Eye (tissue), 1 donor: ENCODE measurements around the gene CORO2B.
A peak's percentile ranks its signal among the peaks of the same experiment; 100 is the strongest.

ENCODE experiments used
- DNase-seq: peaks from one replicate; pipeline ENCODE4 v3.0.0-alpha.2; 2015

The CORO2B gene

DNA sequence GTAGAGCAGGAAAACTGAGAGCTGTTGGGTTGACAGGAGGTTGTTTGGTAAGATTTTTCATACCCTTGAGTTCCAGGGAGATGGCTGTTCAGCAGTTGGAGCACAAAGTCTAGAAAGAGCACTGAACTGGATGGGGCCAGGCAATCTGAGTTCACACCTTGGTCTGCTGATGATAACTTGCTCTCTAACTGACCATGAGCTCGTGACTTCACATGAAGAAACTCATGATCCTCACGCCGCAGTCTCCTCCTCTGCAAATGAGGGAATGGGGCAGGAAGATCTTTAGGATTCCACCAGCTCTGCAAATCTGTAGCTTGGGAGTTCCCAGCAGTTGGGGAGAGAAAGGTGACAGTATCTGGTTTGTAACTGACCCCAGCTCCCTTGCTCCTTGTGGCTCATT lies 33.7 kb downstream of the CORO2B start:
- no peak for DNase-seq

DNA sequence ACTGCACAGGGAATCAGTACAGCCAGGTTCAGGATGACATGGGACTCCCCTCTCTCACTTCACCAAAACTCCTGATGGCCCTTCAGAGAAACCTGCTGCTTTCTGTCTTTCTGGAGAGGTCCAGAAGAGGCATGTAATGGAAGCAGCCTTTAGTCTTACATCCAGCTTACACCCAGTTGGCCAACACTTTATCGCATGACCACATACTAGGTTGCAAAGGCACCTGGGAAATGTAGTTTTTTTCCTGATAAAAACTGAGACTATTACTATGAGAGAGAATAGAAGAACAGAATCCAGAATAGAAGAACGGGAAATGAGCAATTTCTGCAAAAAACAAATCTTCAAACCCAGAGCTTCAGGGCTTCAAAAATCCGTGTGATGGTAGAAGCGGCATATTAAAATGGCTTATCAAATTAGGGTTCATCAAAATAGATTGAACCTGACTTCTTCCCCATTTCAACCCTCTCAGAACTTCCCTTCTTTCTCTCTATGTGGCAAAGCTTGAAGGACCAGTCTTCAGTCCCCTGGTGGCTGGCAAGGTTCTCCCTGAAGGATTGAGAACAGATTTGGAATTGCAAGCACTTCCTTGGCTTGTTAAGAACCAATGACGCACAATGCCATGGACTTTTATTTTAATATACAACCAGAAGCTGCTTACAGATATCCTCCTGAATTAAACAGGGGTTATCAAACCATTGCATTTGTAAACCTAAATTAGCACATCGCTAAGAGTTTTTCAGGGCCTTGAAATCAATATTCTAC lies 34.4 kb downstream of the CORO2B start:
- no peak for DNase-seq

DNA sequence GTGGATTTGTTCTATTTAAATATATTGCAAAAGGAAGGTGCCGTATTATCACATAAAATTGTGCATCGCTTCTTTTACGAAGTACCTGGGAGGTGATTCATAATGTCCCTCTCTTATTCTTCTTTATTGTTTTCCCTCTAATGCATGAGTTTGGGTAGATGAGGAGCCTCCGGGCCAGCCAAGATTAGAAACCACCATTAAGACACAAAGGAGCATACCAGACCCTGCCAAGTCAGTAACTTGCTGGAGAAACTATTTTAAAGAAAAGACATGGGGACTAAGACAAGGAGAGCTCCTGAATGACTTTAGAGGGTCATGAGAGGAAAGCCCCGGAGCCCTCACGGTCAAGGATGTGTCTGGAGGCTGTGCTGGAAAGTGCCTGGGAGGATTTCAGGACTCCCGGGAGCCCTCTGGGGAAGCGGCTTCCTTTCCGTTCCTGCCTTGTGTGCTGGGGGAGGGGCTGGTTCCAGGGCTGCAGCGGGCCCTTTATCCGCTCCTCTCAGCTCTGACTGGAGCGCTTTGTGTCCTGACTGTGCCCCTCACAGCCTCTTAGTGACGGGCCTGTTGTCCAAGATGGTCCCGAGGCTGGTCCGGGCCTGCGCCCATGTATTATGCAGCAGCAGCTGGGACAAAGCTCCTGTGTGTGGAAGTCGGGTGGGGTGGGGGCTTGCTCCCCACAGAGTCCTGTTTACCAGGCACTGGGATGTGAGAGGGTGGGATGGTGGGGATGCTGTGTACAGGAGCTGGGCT lies 35.7 kb downstream of the CORO2B start:
- peak; percentile 89 for DNase-seq

DNA sequence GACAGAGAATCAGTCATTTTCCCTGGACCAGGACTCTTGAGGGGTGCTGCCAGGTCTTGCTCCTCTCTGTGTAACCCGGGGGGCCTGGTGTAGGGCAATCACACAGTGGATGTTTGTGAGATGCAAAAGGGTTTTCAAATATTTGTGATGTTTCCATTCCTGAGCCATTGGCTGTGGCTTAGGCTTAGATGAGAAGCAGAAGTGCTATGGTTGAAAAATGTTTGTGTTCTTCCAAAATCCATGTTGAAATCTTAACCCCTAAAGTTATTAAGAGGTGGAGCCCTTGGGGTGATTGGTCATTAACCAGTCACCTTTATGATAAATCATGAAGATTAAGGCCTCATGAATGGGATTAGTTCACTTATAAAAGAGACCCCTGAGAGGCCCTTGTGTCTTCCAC lies 36.5 kb downstream of the CORO2B start:
- no peak for DNase-seq

DNA sequence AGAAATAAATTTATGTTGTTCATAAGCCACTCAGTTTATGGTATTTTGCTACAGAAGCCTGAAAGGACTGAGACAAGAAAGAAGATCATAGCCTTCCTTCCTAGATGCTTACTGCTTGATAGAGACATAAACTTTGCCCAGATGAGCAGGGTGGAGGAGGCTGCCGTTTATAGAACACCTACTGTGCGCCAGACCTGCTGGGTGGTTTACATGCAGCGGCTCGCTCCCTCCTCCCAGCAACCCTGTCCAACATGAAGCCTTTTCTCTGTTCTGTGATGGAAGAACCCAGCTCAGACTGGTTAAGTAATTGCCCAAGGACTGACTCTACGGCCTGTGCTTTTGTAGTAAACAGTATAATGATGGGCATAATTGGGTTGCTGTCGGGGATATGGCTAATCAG lies 37.0 kb downstream of the CORO2B start:
- DNase-seq: no peak

DNA sequence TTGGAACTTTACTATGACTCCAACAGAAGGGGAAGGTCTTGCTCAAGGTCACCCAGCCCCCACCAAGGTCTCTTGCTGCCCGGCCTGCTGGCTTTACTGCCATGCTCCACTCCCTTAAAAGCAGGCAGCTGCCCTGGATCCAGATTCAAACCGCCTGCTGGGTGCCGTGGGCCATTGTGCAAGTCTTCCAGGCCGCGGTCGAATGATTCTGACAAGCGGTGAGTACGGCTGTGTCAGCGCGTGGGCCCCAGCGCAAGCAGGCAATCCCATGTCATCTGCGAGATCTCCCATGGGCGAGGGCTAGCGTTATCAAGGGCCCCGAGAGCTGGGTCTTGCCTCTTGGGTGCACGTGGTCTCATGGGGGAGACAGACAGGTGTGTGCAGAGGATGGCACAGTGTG lies 37.6 kb downstream of the CORO2B start:
- DNase-seq: peak; percentile 94

DNA sequence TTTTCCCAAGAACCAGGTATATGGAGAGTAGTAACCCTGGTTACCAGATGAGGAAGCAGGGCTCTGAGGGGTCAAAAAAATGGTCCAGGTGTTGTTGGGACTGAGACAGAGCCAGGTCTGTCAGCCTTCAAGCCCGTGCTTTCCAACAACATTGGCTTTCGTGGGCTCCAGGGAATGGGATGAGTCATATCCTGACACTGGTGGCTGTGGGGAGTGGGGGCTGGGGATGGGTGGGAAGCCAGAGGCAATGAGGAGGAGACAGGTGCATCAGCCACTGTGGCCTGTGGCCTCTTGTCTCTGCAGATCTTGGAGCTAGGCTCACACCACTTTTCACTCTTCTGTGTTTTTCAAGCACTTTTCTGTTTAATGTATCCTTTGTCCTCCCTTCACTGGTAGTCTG lies 38.2 kb downstream of the CORO2B start:
- DNase-seq: no peak

DNA sequence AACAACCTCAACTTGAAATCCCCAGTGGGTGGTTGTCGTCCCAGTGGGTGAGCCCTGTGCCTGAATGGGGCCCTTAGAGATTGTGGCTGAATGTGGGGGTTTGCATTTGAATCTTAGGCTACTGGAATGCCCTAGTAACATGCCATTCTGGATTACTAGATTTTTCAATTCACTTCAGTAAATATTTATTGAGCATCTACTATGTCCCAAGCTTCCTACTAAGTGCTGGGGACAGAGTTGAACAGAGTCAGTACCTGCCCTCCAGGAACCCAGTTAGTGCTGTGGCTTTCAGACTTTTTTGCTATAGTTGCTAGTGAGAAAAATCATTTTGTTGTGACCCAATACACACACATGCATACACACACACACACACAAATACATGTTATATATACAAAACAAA lies 39.0 kb downstream of the CORO2B start:
- DNase-seq: no peak

DNA sequence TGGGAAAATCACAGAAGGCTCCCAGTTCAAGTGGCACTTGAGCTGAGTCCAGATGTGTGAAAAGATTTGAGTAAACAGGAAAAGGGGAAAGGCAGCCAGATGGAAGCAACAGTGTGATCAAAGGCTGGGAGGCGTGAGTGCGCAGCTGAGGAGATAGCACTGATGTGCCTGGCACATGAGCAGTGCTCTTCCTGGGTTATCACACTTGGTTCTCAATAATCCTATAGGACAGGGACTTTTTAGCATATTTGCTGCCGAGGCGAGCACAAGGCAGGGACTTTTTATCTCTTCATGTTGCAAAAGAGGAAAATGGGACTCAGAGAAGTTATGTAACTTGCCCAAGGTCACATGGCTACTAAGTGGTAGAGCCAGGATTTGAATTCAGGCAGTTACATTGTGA lies 39.6 kb downstream of the CORO2B start:
- no peak for DNase-seq

DNA sequence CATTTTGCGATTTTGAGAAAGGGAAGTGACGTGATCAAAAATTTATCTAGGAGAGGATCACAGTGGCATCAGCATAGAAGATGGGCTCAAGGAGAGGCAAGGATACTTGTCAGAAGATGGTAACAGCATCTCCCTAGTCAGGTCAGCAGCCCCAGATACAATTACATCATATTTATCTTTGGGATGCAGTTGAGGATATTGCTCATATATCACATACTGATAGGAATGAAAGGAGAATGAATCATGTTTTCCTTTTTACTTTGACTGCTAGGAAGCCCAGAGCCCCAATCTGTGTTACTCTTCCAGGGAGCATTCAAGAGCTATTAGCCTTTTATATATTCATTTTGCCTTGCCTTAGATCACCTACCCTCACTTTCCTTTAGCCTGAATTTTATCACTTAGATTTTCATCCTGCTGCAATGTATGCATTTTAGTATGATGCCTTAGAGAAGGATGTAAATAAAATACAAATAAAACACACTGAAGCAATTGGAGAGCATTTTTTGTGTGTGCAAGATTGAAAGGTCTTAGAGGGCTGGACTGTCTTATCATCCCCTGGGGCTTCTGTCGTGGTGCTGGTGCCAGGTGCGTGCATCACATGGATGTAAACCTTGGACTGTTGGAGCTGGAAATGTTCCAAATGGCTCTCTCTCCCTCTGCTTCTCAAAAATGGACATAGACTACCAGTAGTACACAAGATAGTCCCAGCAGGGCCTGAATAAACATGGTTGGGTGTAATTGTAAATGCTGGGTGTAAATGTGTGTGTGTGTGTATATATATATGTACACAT lies 40.3 kb downstream of the CORO2B start:
- DNase-seq: no peak

DNA sequence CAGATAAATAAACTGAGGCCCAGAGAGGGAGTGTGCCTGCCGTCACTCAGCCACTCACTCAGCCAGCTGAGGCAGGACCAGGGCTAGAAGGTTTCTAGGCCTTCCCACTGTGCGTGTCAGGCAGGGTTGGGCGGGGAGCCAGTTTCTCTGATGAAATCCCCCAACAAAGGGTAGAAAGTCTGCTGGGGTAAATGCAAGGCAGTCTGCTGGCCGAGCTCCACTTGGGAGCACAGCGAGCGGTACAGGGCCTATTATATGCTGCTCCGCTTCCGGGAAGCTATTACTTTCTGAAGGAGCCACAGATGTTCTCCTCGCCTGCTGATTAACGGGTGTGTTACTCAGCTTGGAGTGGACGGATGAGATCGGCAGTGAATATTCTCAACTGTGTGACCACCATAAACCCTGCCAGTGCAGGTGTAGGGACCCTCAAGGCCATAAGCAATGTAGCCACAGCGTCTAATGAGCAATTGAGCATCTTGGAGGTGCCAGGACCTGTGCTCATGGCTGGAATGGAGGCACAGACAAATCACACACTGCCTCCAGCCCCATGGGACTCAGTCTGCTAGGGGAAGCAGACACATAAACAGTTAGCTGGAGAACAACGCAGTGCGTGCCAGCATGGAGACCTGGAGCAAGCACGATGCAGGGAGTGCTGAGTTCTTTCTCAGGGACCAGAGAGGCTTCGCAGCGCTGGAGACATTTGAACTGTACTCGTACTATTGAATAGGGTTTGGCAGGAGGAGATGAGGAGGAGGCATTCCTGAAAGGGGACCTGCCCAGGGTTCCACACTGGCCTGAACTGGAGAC lies 42.1 kb downstream of the CORO2B start:
- DNase-seq: peak; percentile 89

DNA sequence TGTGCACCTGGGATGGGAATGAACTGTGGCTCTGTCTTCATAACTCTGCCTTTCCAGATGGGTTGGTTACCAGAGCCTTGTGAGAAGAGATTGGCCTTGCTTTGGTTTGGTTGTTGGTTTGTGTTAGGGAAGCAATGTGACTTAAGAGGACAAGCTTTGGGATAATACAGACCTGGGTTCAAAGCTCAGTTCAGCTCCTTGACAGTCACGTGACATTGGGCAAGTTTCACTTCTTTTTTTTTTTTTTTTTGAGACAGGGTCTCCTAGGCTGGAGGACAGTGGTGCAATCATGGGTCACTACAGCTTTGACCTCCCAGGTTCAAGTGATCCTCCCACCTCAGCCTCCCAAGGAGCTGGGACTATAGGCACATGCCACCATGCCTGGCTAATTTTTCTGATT lies 42.7 kb downstream of the CORO2B start:
- no peak for DNase-seq

DNA sequence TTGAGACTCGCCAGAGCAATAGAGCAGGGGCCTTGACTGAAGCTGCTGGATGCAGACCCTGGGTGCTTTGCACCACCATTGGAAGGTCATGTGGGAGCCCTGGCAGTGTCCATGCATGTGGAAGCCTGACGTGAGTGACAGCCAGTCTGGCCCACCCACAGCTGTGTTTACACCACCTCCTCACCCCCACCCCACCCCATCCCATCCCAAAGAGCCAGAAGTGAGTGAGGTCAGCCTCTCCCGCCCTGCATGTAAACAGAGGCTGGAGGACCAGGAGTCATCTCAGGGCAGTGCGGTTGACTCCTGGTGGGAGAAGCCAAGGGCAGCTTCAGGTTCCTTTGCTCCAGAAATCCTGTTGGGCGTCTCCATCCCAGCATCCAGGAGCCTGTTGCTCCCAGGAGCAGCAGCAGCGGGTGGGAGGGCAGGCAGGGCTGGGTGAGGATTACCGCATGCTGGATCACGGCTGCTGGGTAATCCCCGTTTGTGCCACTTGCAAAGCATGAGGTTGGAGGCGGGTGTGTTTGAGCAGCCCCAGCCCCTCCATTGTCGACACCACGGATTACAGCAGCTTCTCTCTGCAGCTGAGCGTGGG lies 44.6 kb downstream of the CORO2B start:
- peak; percentile 80 for DNase-seq

DNA sequence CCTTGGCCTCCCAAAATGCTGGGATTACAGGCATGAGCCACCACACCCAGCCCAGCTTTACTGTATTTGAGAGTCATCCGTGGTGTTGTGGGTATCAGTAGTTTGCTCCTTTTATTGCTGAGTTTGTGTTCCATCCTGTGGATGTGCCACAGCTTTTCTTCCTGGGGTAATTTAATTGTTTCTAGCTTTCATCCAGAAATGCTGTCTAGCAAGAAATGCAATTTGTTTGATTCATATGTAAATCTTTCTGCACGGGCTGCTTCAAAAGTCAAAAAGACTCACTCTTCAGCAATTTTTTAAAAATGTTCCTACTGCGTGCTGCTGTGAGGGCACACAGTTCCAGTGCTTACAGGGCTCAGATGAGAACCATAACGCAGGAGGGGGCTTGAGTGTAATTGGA lies 47.1 kb downstream of the CORO2B start:
- no peak for DNase-seq

DNA sequence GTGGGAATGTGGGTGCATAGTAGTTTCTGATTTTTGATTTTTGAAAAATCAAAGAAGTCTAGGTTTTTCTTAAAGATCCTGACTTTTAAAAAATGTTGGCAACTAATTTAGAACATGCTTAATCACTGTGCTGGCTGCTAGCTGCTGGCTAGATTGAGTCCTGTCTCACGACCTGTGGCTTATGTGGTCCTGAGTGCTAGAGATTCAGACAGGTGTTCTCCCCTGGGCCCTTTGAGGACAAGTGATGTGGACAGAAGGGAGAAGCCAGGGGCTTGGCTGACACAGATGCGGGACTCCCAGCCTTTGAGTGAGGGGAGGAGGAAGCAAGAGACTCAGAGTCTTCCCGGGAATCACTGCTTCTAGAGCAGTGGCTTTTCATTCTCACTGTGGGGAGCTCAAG lies 47.5 kb downstream of the CORO2B start:
- no peak for DNase-seq

DNA sequence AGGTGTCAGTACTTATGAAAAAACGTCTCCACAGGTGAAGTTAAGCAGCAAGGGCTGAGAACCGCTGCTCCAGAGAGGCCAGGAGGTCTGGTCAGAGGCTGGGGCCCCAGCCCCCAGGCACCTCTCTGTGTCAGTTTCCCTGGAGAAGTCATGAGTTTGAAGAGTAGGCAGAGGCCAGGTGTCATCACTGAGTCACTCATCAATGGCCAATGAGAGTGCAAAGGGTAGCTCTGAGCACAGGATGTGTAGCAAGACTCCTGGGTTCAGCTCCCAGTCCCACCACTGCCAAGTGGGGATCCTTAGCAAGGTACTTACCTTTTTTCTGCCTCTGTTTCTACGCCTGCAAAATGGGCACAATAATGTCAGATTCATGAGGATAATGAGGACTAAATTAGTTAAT lies 47.9 kb downstream of the CORO2B start:
- no peak for DNase-seq

DNA sequence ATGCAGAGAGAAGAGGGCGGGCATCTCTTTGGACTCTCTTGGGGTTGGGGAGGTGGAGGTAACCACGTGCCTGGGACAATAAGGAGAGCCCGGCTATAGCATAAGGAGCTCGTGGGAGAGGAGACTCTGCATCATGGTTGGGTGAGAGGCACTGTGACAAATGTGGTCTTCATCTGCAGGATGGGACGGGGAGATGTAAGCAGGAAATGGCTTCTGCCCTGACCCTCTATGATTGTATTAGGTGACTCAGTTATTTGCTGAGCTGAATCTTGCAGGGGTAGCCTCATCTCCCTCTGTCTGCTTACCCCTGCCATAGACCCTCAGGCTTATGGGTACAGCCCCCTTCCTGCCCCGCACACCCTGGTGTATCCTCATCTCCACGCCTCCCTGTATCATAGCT lies 48.7 kb downstream of the CORO2B start:
- DNase-seq: no peak

DNA sequence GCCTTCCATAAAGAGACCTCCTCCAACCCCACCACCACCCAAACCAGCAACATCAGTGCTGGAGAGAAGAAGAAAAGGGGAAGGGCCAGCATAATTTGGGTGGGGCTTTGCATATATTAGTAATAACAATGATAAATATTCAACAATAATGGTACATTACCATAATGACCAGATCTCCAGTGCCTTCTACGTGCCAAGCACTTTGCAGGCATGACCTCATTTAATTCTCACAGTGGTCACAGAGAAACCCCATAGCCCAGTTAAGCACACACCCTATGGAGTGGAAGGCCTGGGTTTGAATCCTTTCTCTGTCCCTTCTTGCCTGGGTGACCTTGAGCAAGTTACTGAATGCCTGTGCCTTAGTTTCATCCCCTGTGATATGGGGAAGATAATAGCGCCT lies 49.2 kb downstream of the CORO2B start:
- no peak for DNase-seq

DNA sequence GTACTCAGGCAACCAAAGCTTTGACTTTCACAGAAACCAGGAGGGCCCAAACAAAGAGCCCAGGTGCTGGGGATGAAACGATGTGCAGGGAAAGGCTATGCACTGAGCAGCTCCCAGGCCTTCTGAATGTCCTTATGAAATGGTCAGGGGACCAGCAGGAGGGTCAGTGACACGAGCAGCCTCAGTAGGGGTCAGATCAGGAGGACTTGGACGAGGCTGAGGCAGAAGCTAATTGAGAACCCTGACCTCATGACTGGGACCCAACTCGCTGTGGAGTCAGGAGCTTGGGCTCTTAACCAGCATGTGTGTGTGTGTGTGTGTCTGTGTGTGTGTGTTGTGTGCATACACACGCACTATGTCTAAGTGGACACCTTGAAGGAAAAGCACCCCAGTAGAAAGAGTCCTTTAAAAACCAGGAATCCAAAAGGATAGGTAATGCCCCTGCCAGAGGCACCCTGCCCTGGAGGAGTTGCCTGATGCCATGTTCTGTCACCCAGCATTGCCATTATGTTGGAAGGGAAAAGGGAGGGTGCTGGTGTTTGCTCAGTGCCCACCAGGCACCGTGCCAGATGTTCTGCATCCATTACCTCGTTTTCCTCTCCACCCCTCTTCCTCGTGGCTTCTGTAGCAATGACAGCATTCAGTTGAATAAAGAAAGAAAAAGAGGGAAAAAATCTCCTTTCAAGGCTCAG lies 50.9 kb downstream of the CORO2B start:
- no peak for DNase-seq

DNA sequence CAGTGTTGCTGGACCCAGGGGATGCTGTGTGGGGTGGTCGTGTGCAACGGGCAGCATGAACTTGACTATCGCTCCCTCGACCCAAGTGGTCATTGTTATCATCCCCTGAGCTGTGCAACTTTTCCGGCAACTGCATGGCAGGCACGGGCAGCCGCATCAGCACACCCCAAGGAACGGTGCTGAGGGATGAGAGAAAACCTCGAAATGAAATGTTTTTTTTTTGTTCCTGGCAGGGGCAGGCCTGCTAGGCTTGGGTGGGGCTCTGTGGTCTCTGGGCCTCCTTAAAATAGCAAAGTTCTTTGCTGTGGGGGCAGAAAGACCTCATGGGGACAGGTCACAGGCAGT lies 51.4 kb downstream of the CORO2B start:
- DNase-seq: no peak

DNA sequence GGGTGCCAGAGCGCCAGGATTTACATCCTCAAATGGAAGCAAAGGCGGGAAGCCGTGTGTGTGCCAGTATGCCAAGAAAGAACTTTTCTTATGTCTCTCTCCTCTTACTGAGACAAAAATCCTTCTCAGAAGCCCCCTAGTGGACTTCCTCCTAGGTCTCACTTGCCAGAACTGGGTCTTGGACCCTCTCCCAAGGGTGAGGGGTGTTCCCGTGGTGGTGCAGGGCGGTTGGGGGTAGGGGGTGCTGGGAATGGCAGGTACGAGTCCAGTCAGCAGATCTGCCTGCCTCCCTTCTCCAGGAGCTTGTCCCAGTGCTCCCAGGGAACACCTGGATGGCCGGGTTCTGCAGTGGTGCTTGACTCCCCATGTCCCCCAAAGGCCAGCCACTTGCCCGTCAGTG lies 52.0 kb downstream of the CORO2B start:
- no peak for DNase-seq

DNA sequence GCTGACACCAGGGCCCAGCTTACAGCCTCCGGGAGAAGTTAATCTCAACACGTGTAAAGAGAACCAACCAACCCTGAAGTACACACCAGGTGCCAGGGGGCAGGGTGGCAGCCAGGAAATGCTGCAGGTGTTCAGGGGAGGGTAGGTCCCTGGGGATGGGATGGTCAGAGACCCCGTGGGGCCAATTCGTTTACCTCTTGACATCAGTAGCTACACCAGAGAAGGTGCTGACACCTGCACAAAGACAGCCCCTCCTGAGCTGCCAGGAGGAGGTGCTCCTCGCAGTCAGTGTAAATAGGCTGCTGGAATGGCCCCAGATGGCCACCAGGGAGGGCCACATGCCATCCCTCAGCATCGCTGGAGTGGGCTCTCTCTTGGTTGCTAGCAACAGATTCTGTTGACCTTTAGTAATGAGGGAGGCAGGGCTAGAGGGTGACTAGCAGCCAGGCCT lies 52.8 kb downstream of the CORO2B start:
- no peak for DNase-seq
